GM15510 (cell line): ENCODE results near the gene HSF2BP.

Experiments used
- POLR2A ChIP-seq: IDR thresholded peaks from 3 replicates; pipeline ENCODE4 v1.6.1; 2011; ENCODE audit warnings: borderline replicate concordance; ENCODE audit not compliant: insufficient read length; ENCODE audit errors: extremely low read depth

The HSF2BP gene

DNA sequence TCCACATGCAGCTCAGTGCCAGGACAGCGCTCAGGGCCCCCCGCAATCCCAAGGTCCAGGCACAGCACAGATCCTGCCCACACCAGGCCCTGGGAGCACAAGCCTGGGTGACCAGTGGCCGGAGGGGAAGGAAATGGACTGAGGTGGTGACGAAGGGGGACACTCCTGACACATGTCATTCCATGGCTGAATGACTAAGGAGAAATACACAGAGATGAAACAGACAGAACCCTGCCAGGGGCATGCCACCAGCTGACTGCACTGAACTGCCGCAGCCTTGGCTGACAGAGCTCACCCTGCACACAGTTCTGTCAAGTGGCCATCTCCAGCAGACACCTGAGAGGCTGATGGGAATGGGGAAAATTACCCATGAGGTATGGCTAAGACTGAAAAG lies 56.1 kb downstream of the HSF2BP start:
- no peak for TF ChIP-seq POLR2A

DNA sequence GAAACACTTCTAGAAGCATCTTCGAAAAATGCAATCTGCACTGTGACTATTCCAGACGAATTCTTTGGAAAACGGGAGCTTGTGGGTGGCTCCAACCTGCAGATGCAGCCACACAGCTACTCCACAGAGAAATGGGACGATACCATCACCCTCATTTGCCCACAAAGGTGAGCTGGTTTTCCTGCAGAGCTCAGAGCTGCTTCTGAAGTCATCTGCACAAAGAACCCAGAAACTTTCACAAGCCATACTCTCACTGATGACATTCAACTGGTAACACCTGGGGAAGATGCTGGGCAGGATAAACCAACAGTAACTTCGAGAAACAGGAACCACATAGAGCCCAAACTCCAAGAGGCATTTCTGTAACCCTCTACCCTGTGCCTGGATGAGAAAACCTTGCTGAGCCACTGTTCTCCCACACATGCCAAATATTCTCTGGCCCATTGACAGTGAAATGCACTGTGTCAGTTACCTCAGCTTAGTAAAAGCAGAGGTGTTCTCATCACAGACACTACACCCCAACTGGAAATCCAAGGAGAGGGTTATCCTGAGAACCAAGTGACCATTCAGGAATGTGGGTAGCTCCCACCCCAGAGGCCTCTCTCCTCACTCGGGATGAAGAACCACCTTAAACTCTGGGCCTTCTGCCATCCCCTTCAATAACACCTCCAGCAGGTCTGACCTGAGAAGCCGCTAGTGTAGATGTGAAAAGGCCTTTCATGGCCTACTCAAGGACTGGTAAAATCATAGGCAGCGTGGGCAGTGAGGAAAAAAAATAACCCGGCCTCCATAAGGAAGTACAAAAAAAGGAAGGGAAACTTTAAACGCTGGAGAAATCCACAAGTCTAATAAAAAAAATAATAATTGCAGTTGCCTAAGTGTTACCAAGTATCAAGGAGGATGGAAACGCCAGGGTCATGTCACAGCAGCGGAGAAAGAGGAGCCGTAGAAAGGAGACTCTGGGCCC lies 56.7 kb downstream of the HSF2BP start:
- no peak for TF ChIP-seq POLR2A

GRCh38 chr21:43600642-43601402 lies 58.5 kb downstream of the HSF2BP start:
- no peak for TF ChIP-seq POLR2A

DNA sequence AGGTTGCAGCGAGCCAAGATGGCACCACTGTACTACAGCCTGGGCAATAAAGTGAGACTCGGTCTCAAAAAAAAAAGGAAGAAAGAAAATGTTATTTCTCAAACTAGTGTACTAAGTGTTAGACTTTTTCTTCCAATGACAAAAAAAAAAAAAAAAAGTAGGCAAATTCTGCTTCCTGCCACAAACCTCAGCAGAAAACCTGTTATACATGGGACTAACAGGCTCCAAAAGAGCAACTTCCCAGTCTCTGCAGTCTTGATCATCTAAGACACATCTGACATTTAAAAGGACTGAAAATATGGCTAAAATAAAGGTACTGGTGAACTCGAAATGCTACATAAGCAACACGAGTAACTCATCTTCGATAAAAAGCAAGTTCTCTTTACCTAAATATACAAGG lies 59.6 kb downstream of the HSF2BP start:
- TF ChIP-seq POLR2A, result no peak

DNA sequence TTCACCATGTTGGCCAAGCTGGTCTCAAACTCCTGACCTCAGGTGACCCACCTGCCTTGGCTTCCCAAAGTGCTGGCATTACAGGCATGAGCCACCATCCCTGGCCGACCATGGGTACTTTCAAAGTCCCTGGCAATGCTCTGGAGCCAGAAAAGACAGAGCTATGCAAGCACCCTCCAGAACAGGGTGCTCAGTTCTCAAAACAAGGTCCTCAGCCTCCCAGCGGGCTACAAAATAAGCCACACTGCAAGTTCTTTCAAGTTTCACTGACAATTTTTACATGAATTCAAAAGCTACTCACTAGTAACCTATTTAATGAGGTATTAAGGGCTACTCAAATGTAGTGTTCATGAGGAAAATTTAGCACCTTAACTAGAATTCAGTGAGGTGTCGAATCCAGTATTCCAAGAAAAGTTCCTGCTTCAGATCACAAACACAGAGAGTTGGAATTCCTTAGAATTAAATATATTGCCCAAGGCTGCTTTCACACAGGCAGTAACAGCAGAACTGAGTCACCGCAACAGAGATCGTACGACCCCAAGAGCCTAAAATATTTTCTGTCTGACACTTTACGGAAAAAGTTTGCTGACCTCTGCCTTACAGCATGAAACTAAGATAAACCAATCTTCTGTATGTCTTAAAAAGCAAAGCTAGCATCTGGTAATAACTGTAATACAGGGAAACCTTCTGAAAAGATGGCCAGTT lies 60.7 kb downstream of the HSF2BP start:
- no peak for TF ChIP-seq POLR2A

DNA sequence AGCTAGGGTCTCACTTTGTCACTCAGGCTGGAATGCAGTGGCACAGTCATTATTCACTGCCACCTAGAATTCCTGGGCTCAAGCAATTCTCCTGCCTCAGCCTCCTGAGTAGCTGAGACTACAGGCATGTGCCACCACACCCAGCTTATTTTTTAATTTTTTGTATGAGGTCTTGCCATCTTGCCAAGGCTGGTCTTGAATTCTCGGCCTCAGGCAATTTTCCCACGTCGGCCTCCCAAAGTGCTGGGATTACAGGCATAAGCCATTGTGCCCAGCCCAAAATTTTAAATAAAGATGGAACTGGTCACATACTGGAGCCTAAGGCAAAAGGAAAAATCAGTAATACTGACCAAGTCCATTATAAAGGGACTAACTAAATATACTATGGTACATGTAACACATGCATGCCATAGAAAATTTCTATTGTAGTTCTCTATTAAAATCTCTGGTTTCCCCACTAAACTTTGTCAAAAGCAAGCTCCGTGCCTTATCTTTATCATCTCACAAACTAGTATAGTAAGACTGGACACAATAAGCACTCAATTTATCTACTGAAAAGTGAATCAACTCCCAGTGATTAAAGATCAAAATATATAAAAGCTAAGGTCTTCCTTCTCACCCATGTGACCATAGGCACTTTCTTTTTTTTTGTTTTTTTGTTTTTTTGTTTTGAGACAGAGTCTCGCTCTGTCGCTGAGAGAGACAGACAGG lies 61.6 kb downstream of the HSF2BP start:
- TF ChIP-seq POLR2A, result no peak

DNA sequence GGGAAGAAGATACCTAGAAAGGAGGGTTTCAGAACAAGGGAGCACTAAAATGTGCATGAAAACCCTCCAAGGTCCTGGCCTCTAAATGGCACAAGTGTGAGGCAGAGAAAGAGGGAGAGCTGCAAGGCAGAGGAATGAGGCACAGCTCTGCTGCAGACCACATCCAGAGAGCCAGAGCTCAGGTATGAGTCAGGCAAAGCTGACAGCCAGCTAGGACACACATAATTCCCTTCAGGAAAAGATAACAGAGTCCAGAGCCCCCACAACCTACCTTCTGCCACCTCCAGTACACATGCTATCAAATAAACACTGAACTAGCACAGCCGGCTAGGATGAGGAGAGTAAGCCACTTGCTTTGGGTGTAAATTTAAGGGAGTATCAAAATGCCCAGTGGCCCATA lies 62.2 kb downstream of the HSF2BP start:
- no peak for TF ChIP-seq POLR2A

GRCh38 chr21:43596616-43597015 lies 62.7 kb downstream of the HSF2BP start:
- no peak for TF ChIP-seq POLR2A

- no peak for TF ChIP-seq POLR2A
These were observed 66.2 kb downstream of the HSF2BP start for GRCh38 chr21:43593078-43593477.

- no peak for TF ChIP-seq POLR2A
These were observed 67.7 kb downstream of the HSF2BP start for GRCh38 chr21:43591571-43591970.

DNA sequence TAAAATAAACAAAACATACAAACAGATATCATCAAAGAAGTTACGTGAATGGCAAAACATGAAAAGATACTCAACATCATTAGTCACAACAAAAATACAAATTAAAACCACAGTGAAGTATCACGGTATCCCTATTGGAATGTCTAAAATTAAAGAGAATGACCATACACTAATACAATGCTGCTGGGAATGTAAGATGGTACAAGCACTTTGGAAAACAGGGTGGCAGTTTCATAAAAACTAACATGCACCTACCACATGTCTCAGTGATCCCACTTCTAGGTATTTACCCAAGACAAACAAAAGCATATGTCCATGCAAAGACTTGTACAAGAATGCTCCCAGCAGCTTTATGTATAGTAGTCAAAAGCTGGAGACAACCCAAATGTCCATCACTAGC lies 69.1 kb downstream of the HSF2BP start:
- TF ChIP-seq POLR2A, result no peak

DNA sequence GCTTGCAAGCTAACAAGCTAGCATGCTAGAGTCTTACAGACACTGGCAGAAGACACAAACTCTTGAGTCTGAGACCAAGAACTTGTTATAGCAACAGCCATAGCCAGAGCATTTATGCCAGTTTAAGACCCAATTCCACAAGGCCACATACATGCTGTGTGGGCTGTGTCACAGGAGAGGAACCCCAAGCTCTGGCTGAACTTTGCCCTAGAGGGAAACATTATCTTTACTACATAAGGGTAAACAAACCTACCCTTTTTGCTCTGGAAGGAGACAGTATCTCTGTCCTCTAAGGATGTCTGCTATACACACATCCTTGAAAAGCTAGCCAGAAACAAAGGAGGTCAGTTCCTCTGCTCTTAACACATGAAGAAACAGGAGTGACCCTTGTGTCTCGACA lies 70.3 kb downstream of the HSF2BP start:
- TF ChIP-seq POLR2A, result no peak

GRCh38 chr21:43585924-43586413 lies 73.3 kb downstream of the HSF2BP start:
- TF ChIP-seq POLR2A, result no peak

DNA sequence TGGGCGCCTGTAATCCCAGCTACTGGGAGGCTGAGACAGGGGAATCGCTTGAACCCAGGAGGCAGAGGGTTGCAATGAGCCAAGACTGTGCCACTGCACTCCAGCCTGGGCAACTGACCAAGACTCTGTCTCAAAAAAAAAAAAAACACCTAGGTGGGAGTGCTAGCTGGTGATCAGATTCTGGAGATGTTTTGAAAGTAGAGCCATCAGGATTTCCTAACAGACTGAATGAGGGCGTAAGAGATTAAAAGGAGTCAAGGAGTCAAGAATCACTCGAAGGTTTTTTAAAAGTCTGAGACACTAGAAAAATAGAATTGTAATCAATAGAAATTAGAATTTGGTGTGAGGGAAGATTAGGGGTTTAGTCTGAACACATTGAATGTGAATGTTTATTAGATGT lies 73.8 kb downstream of the HSF2BP start:
- no peak for TF ChIP-seq POLR2A
